BLaER1 treated with 17β-estradiol and CSF1 and Interleukin-3, amounts not matched to agents 10 nM and 100 nM (cell line): ENCODE measurements around the gene HASPIN.

Source experiments
- H3K27ac ChIP-seq, 11 experiments: shearing (Covaris generic); formaldehyde crosslinking; 2 replicates each; pipeline ENCODE4 v1.8.1; 2022
- H3K27me3 ChIP-seq, 11 experiments: shearing (Covaris generic); formaldehyde crosslinking; 2 replicates each; pipeline ENCODE4 v1.8.1; 2022
- H3K36me3 ChIP-seq, 11 experiments: shearing (Covaris generic); formaldehyde crosslinking; 2 replicates each; pipeline ENCODE4 v1.8.1; 2022
- H3K4me1 ChIP-seq, 10 experiments: shearing (Covaris generic); formaldehyde crosslinking; 2 replicates each; pipeline ENCODE4 v1.8.1; 2022
- H3K4me2 ChIP-seq, 11 experiments: shearing (Covaris generic); formaldehyde crosslinking; 2 replicates each; pipeline ENCODE4 v1.8.1; 2022
- H3K4me3 ChIP-seq, 10 experiments: shearing (Covaris generic); formaldehyde crosslinking; 2 replicates each; pipeline ENCODE4 v1.8.1; 2022
- H3K9ac ChIP-seq, 11 experiments: shearing (Covaris generic); formaldehyde crosslinking; 2 replicates each; pipeline ENCODE4 v1.8.1; 2022
- H3K9me3 ChIP-seq, 11 experiments: shearing (Covaris generic); formaldehyde crosslinking; replicated peaks in 1 of 11; 2 replicates each; pipeline ENCODE4 v1.8.1; 2022
- H4K20me1 ChIP-seq, 11 experiments: shearing (Covaris generic); formaldehyde crosslinking; 2 replicates each; pipeline ENCODE4 v1.8.1; 2022
- Cebpa-rat ChIP-seq, 11 experiments: shearing (Covaris generic); IDR thresholded peaks; 2 replicates each; pipeline ENCODE4 v1.8.1; 2022

HASPIN gene

GRCh38 chr17:3754458-3755334 lies 31.0 kb downstream of the HASPIN start:
- no peak for TF ChIP-seq Cebpa-rat (IDR thresholded peaks at IDR 0.05)
- H3K4me3 ChIP-seq = peak overlapping the region in 6 of 10 experiments; percentile 12 to 46 (median 36); a peak in 10 of 20 replicates
- peak overlapping the region in 3 of 11 experiments; percentile 17 to 56 (median 50); a peak in 6 of 22 replicates for H3K9ac ChIP-seq
- H3K36me3 ChIP-seq = no peaks in the 10 kb centered on the region
- H3K27ac ChIP-seq = peak overlapping the region in 3 of 11 experiments; percentile 18 to 45 (median 29); a peak in 6 of 22 replicates
- H3K4me2 ChIP-seq = peak overlapping the region; percentile 65 to 92 (median 80)
- peaks cover 0 to 9% (median 0%) of the 10 kb centered on the region in 11 experiments; a peak in 1 of 22 replicates for H3K27me3 ChIP-seq
- peaks cover 0 to 8% (median 0%) of the 10 kb centered on the region in 11 experiments; a peak in 1 of 22 replicates for H4K20me1 ChIP-seq
- peaks cover 0 to 7% (median 6%) of the 10 kb centered on the region in 11 experiments; a peak in 18 of 22 replicates for H3K9me3 ChIP-seq
- peaks cover 22 to 80% (median 65%) of the 10 kb centered on the region in 10 experiments for H3K4me1 ChIP-seq

- no peak overlapping the region for H3K4me3 ChIP-seq
- H3K9ac ChIP-seq = 0 out of 22 replicates have a peak overlapping the region, but pooled peaks of 1 of the 11 experiments have one; percentile 34
- peaks cover 15 to 73% (median 58%) of the 10 kb centered on the region in 10 experiments for H3K4me1 ChIP-seq
- no peaks in the 10 kb centered on the region for H3K36me3 ChIP-seq
- peak overlapping the region in 1 of 11 experiments; percentile 45; a peak in 3 of 22 replicates for H3K27ac ChIP-seq
- no peak for TF ChIP-seq Cebpa-rat (IDR thresholded peaks at IDR 0.05)
- 0 out of 22 replicates have a peak, but pooled peaks cover 0 to 4% (median 0%) of the 10 kb centered on the region in 11 experiments for H3K27me3 ChIP-seq
- H4K20me1 ChIP-seq = peaks cover 0 to 8% (median 0%) of the 10 kb centered on the region in 11 experiments; a peak in 1 of 22 replicates
- H3K9me3 ChIP-seq = peaks cover 0 to 15% (median 11%) of the 10 kb centered on the region in 11 experiments; a peak in 18 of 22 replicates
- H3K4me2 ChIP-seq = peak overlapping the region in 10 of 11 experiments; percentile 31 to 59 (median 48); a peak in 16 of 22 replicates
Observed at GRCh38 chr17:3755335-3756030, 31.8 kb downstream of the HASPIN start.

GRCh38 chr17:3759597-3760216 lies 36.0 kb downstream of the HASPIN start:
- TF ChIP-seq Cebpa-rat (IDR thresholded peaks at IDR 0.05) = no peak
- Histone ChIP-seq H3K4me3 (no peak overlapping the region), H4K20me1 (no peaks in the 10 kb centered on the region), H3K4me1 (peaks cover 0 to 59% (median 43%) of the 10 kb centered on the region in 10 experiments; a peak in 14 of 20 replicates), H3K4me2 (no peak overlapping the region), H3K27ac (no peak overlapping the region), H3K27me3 (no peaks in the 10 kb centered on the region), H3K9me3 (peaks cover 0 to 16% (median 11%) of the 10 kb centered on the region in 11 experiments; a peak in 18 of 22 replicates), H3K36me3 (no peaks in the 10 kb centered on the region), H3K9ac (no peak overlapping the region)

GRCh38 chr17:3761036-3761917 lies 37.6 kb downstream of the HASPIN start:
- H3K9me3 ChIP-seq = peaks cover 0 to 16% (median 11%) of the 10 kb centered on the region in 11 experiments; a peak in 18 of 22 replicates
- H3K4me2 ChIP-seq = 0 out of 22 replicates have a peak overlapping the region, but pooled peaks of 1 of the 11 experiments have one; percentile 88
- no peaks in the 10 kb centered on the region for H3K36me3 ChIP-seq
- H3K27me3 ChIP-seq = no peaks in the 10 kb centered on the region
- TF ChIP-seq Cebpa-rat (IDR thresholded peaks at IDR 0.05) = no peak
- no peaks in the 10 kb centered on the region for H4K20me1 ChIP-seq
- peak overlapping the region in 4 of 11 experiments; percentile 28 to 95 (median 66); a peak in 5 of 22 replicates for H3K27ac ChIP-seq
- H3K4me1 ChIP-seq = peaks cover 10 to 60% (median 51%) of the 10 kb centered on the region in 10 experiments
- H3K9ac ChIP-seq = no peak overlapping the region
- H3K4me3 ChIP-seq = no peak overlapping the region

- H3K4me1 ChIP-seq = peaks cover 10 to 62% (median 51%) of the 10 kb centered on the region in 10 experiments
- peak overlapping the region in 4 of 11 experiments; percentile 28 to 95 (median 66); a peak in 5 of 22 replicates for H3K27ac ChIP-seq
- H3K4me3 ChIP-seq = no peak overlapping the region
- no peaks in the 10 kb centered on the region for H3K27me3 ChIP-seq
- H3K9ac ChIP-seq = no peak overlapping the region
- no peak for TF ChIP-seq Cebpa-rat (IDR thresholded peaks at IDR 0.05)
- no peaks in the 10 kb centered on the region for H3K36me3 ChIP-seq
- H3K9me3 ChIP-seq = peaks cover 0 to 16% (median 11%) of the 10 kb centered on the region in 11 experiments; a peak in 18 of 22 replicates
- H4K20me1 ChIP-seq = no peaks in the 10 kb centered on the region
- H3K4me2 ChIP-seq = peak overlapping the region in 3 of 11 experiments; percentile 23 to 88 (median 25); a peak in 4 of 22 replicates
Observed at GRCh38 chr17:3761918-3762380, 38.2 kb downstream of the HASPIN start.

- Histone ChIP-seq H3K4me3 (no peak overlapping the region), H3K9me3 (peaks cover 0 to 16% (median 11%) of the 10 kb centered on the region in 11 experiments; a peak in 18 of 22 replicates), H4K20me1 (no peaks in the 10 kb centered on the region), H3K36me3 (no peaks in the 10 kb centered on the region), H3K27me3 (no peaks in the 10 kb centered on the region), H3K27ac (peak overlapping the region in 4 of 11 experiments; percentile 81 to 95 (median 86); a peak in 7 of 22 replicates), H3K9ac (peak overlapping the region in 1 of 11 experiments; percentile 80; a peak in 1 of 22 replicates), H3K4me2 (peak overlapping the region in 9 of 11 experiments; percentile 12 to 90 (median 69); a peak in 9 of 22 replicates), H3K4me1 (peaks cover 10 to 53% (median 42%) of the 10 kb centered on the region in 10 experiments)
- TF ChIP-seq Cebpa-rat (IDR thresholded peaks at IDR 0.05) = no peak
Observed at GRCh38 chr17:3762922-3763776, 39.4 kb downstream of the HASPIN start.
